HG03432 (cell line): ENCODE results near the gene CRIM1.
"Not testable (repeated sequence)": the region's sequence is repeated elsewhere in the genome, so short reads cannot be mapped to it uniquely, and the experiment has no call there.

Source experiments
- ATAC-seq: cut with Tn5 transposase; IDR thresholded peaks from one replicate; pipeline ENCODE4 v1.9.1; 2021; ENCODE audit warnings: mild to moderate bottlenecking, moderate library complexity; ENCODE audit not compliant: unreplicated experiment

Gene CRIM1

DNA sequence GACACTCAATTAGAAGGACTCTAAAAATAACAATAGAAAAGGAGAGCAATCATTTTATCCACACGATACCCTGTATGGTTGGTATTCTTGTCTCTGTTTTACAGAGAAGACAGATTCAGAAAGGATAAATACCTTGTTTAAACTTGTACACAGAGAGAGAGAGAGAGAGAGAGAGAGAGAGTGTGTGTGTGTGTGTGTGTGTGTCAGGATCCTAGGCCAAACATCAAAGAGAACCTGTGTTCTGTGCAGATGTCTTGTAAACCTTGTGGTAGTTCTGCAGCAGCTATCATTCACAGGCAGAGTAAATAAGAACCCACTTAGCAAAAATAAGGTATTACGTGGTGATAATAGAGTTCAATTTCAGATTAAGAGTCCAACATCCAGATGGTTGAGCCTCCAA is 4.3 kb upstream of the CRIM1 start:
- no peak for ATAC-seq

- no peak for ATAC-seq
Measured at GRCh38 chr2:36351736-36352349, 3.7 kb upstream of the CRIM1 start.

DNA sequence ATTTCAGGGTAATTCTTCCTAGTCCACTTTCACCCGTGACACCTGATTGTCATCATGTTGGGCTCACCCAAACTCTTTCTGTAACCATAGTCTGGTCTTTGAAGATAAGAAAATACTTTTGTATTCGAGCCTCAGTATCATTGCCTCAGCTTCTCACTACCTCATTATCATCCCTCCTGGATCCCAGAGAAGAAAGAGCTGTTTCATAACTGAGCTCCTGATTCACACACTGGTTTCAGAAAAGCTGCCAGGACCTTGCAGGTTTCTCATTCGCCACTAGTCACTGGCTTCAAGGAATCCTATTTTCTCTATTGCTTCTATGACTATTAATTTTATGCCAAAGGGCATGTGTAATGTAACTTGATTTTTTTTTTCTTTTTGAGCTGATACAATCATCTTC is 2.9 kb upstream of the CRIM1 start:
- no peak for ATAC-seq

- ATAC-seq = no peak
Measured at GRCh38 chr2:36354811-36355150, 797 bp upstream of the CRIM1 start.

DNA sequence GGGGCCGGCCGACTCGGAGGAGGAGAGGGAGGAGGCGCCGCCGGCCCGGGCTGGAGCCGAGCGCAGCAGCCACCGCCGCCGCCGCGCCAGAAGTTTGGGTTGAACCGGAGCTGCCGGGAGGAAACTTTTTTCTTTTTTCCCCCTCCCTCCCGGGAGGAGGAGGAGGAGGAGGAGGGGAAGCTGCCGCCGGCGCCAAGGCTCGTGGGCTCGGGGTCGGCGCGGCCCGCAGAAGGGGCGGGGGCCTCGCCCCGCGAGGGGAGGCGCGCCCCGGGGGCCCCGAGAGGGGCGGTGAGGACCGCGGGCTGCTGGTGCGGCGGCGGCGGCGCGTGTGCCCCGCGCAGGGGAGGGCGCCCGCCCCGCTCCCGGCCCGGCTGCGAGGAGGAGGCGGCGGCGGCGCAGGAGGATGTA is 316 bp downstream of the CRIM1 start:
- no peak for ATAC-seq

- peak; percentile 28 for ATAC-seq
Measured at GRCh38 chr2:36356298-36356989, 866 bp downstream of the CRIM1 start.

DNA sequence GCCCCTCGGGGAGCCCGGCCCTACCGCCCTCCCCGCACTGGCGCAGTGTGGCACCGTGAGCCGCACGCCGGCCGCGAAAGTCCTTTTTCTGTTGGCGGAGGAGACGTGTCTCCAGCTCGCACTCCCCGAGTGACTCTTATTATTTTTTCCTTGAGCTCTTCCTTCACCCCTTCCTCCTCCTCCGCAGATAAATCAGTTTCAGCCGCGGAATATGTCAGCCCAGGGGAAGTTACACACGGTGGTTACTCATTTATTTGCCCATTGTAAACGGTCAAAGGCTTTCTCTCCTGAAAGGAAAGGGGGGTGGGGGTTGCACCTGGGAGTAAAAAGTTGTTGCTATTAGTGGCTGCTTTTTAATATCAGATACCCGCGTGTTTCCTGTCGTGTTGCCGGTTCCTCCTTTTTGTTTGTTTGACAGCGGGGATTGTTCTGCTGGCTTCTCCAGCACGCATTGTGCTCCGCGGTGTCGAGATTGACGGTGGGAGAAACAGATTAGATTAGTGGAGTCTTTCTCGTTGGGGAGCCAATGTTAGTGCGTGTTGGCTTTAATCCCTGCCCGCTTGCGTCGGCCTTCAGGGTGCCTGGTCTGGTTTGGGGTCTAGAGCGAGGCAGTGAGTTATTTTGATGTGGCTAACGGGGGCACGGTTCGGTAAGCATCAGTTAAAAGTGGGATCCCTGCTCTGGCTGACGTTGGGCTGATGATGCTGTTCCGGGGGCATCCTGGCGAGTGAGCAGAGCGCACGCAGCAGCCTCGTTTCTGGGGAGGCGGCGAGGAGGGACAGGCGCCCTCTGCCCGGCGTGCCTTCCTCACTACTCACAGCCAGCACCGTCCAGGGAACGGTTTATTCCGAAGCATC is 1.6 kb downstream of the CRIM1 start:
- ATAC-seq = peak; percentile 38

- peak; percentile 22 for ATAC-seq
Measured at GRCh38 chr2:36357847-36358659, 2.5 kb downstream of the CRIM1 start.

- ATAC-seq = no peak
Measured at GRCh38 chr2:36359067-36359466, 3.5 kb downstream of the CRIM1 start.

DNA sequence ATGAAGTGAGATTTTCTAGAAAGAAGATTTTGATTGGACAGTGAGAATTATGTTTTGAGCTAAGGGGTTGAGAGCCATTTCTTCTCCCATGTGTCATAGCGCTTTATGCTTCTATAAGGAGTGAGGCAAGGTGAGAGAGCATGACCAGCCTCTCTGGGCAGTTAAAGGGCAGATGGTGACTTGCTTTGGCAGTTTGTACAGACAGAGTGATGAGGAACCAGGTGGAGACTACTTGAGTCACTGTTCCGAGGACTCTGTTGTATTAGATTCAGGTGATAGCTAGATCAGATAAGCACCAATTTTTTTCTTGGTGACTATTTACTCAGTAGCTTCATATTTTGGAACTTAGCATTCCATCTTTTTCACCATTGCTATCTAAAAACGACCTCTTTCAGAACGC is 4.5 kb downstream of the CRIM1 start:
- no peak for ATAC-seq

- ATAC-seq = no peak
Measured at GRCh38 chr2:36360834-36361233, 5.3 kb downstream of the CRIM1 start.

DNA sequence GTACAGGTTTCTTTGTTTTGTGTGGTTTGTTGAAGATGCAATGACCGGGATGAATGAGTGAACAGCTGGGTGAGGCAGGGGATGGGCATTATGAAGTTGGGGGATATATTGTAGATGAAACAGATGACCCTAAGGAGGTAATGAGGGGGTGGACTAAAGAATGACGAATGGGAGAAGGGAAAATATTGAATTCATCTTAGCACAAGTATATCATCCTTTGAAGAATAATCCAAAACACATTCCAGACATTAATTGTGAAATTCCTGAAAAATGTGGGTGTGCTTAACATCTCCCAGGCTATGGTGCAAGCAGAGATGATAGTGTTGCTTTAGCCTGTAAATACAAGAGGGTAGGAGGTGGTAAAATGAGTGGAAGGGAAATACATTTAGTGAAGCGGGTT is 5.8 kb downstream of the CRIM1 start:
- ATAC-seq = no peak

GRCh38 chr2:36362291-36362690 is 6.7 kb downstream of the CRIM1 start:
- ATAC-seq = no peak

DNA sequence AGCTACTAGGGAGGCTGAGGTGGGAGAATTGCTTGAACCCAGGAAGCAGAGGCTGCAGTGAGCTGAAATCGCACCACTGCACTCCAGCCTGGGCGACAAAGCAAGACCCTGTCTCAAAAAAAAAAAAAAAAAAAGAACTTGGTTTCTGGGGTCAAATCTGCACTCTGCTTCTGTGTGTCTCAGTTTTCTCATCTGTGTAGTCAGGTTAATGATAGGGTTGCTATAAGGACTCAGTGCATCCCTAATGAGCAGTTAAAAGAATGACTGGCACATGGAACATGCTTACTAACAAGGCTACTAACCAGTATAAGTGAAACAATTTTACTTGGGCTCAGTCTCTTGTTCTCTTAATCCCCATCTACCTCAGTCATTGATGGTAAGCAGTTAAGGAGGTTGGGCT is 7.5 kb downstream of the CRIM1 start:
- ATAC-seq = not testable (repeated sequence)

- no peak for ATAC-seq
Measured at GRCh38 chr2:36366491-36367120, 11.0 kb downstream of the CRIM1 start.

DNA sequence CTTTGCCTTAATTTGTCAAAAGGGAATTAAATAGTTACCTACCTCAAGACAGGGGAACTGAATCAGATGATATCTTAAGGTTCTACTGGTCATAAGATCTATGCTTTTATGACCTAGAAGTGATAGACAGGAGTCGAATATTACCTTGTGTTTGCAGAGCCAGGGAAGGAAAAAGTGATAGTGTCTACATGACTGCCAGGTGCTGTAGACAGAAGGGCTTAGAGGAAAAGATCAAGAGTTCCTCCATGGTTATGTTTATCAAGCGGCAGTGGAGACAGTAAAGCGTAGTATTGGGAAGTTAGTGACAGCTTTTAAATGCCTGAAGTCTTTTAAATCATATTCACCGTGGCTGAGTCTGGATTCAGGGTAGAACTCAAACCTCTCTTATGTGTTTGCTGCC is 11.9 kb downstream of the CRIM1 start:
- ATAC-seq = peak; percentile 19

DNA sequence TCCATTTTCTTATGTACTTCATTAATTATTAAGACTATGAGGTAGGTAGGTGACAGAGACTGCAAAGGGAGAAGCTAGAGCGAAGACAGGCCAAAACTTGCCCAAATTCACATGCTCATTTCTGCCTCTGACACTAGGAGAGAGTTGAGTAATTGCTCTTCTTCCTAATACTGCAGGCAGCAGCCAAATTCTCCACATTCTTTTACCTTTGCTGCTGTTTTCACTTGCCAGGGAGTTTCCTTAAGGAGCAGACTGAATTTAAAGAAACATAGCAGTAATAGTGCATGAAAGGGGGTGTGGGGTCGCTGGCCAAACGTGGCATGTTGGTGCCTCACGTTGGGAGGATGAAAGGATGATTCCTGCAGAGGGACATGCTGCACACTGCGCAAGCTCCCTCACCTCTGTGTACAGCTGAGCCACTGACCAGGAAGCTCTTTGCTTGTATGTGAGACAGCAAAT is 12.3 kb downstream of the CRIM1 start:
- ATAC-seq = peak; percentile 67

DNA sequence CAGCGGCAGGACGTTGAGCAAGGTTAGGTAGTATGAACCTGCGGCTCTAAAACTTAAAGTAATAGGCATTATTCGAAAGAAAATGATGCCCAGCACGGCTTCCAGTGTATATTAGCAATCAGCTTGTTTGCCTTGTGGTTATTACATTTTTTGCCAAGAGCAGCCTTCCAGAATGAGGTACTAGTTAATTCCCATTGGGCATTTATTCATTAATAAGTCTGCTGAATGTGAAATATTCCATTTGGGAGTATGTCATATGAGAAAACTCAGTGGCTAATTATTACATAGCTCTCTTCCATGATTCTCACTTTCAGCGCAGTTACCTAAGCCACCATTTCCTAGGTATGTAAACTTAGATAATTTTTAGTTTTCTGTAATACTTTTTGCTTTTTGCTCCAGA is 12.9 kb downstream of the CRIM1 start:
- ATAC-seq = no peak

GRCh38 chr2:36369163-36369562 is 13.6 kb downstream of the CRIM1 start:
- ATAC-seq = no peak

DNA sequence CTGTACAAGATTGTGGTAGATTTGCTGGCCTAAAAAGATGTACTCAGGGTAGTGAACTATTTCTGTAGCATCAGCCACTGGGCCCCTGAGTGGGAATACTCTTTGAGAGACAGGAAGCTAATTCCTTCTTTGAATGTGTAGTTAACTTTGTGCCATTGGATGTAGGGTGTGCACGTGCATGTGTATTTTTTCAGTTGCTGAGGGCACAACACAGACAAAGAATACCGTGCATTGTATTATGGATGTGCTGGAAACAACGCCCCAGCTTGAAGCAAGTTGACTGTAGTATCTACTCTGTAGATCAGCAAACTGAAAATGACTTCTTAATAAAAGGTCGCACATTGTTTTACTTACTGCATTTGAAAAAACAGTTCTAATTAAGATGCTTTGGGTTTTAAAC is 14.1 kb downstream of the CRIM1 start:
- no peak for ATAC-seq

GRCh38 chr2:36370281-36370680 is 14.7 kb downstream of the CRIM1 start:
- ATAC-seq = no peak
